Measurements from ENCODE around the gene SMIM41.
"Not testable (repeated sequence)": the region's sequence is repeated elsewhere in the genome, so short reads cannot be mapped to it uniquely, and the experiment has no call there.

The SMIM41 gene

DNA sequence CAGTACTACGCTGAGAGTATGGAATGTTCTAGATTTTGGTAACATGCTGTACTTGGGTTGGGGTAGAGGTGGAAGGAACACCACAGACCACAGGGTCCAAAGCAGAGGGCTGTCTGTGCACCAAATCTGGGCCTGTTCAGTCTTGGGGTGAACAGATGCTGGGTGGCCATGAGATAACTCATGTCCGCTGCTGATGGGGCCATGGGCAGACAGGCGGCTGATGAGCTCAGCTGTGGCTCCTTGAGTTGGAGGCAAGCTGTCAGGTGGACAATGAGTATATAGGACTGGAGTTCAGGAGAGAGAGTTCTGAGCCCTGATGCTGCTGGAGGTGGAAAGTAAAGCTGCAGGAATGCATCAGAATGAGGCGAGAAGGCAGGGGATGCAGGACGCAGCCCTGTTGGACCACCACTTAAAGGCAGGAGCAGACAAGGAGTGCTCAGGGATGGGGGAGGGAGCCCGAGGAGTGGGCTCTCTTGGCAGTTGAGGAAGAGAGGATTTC, 6.2 kb downstream of the SMIM41 start:
- no peak for DNase-seq (ENCODE audit: low spot score)

GRCh38 chr12:52086366-52086765, 6.9 kb downstream of the SMIM41 start:
- no peak for DNase-seq (ENCODE audit: low spot score)

DNA sequence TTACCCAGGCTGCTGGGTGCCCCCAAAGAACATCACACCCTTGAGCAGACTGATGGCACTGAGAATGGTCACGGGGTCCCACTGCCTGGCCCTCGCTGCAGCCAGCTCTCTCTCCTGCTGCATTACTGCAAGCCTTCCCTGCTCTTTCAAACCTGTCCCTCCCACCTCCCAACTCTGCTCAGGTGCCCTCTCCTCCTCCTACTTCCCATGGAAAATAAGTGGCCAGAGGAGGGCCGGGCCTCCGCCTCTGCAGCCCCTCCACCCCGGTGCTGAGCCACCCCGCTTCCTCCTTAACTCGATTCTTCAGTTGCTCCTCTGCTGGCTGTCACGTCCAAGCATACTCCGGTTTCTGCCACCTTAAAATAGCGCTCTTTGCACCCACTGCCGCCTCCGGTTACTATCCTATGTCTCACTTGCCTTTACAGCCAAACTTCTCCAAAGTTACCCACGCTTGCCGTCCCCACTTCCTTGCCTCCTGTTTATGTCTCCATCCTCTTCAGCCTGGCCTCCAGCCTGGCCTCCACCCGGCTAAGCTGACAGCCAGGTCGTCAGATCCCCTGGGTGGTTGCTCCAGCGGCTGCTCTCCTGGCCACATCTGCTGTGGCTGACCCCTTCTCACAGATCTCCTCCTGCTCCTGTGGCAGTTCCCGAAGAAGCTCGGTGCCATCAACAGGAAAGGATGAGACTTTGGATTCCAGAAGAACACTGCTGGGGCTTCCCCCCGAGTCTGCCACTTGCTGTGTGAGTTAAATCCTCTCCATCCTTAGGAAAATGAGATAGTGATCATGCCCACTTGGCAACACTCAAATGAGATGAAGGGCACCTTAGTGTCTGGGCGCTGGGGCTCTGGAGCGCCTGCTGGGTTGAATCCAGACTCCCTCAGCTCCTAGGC, 7.7 kb downstream of the SMIM41 start:
- DNase-seq (ENCODE audit: low spot score): no peak

DNA sequence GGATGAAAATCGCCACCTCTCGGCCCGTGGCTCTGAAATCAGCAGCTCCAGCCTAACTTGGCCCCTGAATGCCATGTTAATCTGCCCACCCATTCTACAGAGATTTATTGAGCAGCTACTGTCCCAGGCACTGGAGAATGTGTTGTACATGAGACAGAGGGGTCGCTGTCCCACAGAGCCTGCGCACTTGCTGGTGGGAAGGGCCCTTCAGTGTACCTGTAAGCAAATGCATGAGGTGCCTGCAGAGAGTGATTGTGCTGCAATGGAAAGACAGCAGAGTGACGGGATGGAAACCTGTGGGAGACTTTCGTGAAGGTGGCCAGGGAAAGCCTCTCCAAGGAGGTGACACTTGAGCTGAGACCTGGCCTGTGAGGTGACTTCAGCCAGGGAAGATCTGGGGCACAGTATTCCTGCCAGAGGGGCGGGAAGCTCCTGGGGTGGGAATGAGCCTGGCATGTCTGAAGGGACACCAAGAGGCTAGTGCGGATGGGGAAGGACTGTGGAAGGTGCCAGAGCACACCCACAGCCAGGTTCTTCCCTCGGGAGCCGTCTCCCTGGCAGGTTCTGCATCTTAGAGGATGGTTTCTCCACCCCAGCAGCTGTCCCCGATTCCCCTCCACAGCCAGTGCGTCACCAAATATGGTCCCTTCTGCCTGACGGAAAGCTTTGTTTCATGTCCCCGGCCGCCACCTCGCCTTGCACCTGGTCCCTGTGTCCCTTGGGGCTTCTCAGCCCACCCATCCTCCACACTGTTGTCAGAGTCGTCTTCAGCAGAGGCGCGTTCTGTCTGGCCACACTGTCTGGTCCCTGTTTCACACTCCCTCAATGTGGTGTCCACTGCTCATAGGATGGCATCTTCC, 8.7 kb downstream of the SMIM41 start:
- no peak for DNase-seq (ENCODE audit: low spot score)

DNA sequence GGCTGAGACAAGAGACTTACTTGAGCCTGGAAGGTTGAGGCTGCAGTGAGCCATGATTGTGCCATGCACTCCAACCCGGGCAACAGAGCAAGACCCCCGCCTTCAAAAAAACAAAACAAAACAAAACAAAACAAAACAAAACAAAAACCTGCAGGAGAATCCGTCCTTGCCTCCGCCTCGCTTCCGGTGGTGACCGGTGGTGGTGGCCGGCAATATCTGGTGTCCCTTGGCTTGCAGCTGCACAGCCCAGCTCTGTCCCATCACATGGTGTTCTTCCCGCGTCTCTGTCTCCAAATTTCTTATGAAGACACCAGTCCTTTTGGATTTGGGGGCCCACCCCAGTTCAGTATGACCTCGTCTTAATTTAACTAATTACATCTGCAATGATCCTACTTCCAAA, 10.0 kb downstream of the SMIM41 start:
- no peak for DNase-seq (ENCODE audit: low spot score)

DNA sequence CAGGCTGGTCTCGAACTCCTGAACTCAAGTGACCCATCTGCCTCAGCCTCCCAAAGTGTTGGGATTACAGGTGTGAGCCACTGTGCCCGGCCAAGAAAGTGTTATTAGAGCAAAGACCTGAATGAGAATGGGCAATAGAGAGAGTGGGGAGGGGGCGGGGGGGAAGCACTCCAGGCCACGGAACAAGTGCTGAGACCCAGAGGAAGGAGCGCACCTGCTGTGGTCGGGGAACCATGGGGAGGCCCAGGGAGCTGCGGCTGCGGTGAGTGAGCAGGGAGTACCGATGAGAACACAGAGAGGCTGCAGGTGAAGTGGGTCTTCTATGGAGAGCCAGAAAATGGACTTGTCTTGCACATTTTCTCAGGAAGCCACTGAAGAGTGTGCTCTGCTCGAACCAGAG, 10.8 kb downstream of the SMIM41 start:
- no peak for DNase-seq (ENCODE audit: low spot score)

DNA sequence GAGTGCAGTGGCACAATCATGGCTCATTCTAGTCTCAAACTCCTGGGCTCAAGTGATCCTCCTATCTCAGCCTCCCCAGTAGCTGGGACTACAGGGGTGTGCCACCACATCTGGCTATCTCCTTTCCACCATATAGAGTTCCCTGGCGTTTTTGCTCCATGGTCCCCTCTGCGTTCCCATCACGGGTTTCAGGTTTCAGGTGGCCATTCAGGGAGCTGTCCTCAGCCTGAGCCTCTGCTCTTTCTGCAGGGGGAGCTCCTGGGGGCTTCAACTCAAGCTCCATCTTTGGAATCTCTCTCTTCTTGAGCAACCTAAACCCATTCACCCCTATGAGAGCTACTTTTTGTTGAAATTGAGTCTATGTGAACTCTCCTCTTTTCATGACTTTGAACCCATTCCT, 11.6 kb downstream of the SMIM41 start:
- DNase-seq (ENCODE audit: low spot score): no peak

- no peak for DNase-seq (ENCODE audit: low spot score)
These were observed 12.4 kb downstream of the SMIM41 start for GRCh38 chr12:52091869-52092268.

GRCh38 chr12:52093346-52093745, 13.8 kb downstream of the SMIM41 start:
- no peak for DNase-seq (ENCODE audit: low spot score)

DNA sequence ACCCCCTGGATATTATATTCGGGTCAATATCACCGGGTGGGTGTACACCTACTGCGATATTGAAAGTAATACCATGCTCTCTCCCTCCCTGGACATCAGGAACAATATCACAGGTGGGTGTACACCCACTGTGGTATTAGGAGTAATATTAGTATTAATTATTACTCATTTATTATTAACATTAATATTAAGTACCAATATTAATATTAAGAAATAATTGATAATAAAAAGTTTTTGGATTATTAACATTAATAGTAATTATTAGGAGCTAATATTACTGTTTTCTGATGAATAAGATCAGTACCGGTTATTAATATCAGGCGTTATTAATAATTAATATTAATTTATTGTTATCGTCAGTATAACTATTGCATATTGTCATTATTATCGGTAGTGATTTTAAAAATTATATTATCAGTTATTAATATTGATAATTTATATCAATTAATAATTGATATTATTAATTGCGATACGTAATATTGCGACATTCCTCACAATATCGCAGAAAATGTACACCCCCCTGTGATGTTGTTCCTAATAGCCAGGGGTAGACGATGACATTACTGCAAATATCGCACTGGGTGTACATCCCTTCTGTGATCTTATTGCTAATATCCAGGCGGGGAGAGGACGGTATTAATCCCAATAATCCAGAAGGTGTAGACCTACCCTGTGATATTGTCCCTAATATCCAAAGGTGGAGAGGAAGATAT, 17.0 kb downstream of the SMIM41 start:
- no peak for DNase-seq (ENCODE audit: low spot score)

DNA sequence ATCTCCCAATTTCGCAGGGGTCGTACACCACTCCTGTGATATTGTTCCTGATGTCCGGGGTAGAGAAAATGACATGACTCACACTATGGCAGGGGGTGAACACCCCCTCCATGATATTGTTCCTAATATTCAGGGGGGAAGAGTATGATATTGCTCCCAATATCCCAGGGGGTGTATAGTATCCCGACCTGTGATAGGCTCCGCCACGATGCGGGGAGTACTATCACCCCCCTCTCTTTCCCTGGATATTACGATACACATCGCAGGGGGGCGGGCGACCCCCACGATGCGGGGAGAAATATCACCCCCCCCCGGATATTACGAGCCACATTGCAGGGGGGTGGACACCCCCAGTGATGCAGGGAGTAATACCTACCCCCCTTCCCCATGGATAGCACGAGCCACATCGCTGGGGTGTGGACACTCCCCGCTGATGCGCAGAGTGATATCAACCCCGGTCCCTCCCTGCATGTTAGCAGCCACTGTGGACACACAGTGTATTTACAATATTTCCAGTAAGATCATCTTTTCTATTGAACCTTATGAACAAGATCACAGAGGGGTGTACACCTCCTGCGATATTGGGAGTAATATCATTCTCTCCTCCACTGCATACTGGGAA, 17.7 kb downstream of the SMIM41 start:
- no peak for DNase-seq (ENCODE audit: low spot score)

DNA sequence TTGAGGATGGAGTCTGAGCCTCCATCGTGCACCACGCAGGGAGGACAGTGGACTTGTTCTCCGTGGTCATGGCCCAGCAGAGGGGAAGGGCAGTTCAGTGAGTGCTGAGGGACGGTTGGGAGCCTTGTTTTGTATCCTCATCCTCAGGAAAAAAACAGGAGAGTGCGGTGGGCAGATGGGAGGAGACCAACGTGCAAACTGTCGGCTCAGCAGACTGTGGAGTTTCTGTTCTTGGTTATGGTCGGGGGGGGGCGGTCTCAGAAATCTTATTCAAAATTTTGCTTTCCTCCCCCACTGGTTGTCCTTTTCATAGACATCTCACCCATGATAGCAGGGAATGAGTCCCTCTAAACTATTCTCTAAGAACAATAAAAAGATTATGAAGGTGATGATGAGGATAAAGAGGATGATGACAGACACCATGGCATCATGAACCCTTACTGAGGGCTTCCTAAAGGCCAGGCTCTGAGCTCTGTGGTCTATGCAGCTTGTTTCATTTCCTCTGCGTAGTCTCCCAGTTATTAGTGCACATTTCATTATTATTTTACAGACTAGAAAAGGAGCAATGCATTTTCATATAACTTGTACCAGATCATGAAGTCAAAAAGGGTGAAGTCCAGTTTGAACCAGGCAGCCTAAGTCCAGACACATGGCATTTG, 25.1 kb downstream of the SMIM41 start:
- not testable (repeated sequence) for DNase-seq (ENCODE audit: low spot score)

DNA sequence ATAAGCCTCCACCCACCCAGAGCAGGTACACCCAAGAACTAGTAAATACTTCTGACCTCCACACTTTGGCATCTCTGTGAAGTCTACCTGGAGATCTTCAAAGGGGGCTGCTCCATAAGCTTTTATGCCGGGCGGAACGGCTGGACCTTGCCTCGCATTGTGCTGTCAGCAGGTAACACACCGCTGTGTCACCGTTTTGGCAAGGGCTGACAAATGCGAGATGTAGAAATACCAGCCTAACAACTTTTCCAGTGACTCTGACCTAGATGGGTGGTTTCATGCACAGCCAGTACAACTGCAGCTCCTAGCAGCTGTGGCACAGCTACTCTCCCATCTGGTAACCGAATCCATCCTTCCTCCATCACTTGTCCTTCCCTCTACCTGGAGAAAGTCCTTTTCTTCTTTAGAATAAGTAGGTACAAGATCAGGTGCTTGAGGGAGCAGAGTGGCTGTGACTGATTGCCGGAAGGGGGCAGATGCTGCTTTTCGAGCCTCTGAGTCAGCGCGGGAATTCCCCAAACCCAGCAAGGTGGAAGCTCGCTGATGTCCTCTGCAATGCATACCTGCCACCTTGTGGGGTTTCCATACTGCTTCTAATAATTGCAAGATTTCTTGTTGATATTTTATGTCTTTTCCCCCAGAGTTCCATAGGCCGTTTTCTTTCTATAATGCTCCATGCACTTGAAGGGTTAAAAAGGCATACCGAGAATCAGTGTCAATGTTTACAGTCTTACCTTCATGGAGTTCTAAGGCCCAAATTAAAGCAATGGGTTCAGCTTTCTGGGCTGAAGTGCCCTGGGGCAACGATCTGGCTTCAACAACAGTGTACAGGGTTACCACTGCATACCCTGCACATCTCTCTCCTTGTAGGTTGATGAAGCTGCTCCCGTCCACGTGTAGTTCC, 37.0 kb downstream of the SMIM41 start:
- DNase-seq (ENCODE audit: low spot score): not testable (repeated sequence)

- not testable (repeated sequence) for DNase-seq (ENCODE audit: low spot score)
These were observed 38.4 kb downstream of the SMIM41 start for GRCh38 chr12:52117806-52118475.

- peak; percentile 14 for DNase-seq (ENCODE audit: low spot score)
These were observed 40.1 kb downstream of the SMIM41 start for GRCh38 chr12:52119398-52120254.

DNA sequence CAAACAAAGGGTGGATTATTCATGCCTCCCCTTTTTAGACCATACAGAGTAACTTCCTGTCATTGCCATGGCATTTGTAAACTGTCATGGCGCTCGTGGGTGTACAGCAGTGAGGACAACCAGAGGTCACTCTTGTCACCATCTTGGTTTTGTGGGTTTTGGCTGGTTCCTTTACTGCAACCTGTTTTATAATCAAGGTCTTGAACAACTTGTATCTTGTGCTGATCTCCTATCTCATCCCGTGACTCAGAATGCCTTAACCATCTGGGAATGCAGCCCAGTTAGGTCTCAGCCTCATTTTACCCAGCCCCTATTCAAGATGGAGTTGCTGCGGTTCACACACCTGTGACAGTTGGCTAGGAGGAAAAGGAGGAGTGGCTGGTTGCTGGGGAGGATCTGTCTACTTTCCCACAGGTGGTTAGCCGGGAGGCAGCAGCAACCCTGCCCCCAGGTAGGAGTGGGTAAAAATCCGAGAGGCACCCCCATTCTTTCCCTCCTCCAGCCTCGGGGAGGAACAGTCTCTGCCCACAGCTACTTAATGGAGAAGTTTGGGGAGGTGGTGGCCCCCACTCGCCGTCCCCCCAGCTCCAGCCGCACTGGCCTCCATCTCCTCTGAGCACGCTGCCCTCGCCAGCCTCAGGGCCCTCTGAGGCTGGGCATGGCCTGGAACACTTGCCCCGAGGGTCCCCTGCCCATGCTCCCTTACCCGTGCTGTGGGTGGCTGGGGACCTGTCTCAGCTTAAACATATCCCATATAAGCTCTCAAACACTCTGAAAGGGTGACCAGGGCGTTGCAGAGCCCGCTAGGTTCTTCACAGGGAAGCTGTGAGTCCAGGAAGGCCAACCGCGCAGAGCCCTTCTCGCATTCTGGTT, 41.7 kb downstream of the SMIM41 start:
- DNase-seq (ENCODE audit: low spot score): no peak

- peak; percentile 44 for DNase-seq (ENCODE audit: low spot score)
These were observed 42.5 kb downstream of the SMIM41 start for GRCh38 chr12:52121824-52122539.
